ENCODE data around the gene LGI2.

LGI2 gene

DNA sequence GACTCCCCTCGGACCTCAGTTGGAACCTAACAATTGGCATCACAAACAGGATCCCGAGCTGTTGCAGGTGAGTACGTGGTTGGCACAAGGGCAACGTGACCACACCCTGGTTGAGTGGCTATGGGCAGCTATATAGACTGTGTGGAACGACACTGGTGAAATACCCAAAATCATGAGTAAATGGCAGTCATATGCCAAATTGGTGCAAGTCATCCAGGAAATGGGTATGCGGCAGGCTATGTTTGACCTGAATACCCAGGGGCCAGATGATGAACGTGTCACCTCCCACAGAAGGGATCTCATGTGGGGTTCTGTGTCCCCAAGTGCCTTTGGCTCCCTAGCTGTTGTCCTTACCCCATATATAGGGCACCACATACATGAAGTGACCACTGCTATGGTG is 64.7 kb downstream of the LGI2 start:
- no peak for FAIRE-seq
- DNase-seq (ENCODE audit: low spot score) = no peak

DNA sequence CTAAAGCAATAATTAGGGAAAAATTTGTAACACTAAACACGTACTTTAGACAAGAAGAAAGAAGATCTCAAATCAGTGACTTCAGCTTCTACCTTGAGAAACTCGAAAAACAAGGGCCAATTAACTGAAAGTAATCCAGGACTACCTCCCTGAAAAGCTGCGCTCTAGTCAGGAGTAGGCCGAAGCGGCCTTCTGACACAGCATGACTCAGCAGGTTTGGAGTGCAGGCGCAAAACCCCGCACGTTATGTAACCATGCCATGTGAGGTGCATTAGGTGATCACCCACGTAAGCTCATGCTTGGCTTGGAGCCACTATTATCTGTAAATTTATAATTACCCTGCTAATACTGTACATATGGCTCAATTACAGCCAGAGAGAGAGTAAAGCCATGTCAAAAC is 65.1 kb downstream of the LGI2 start:
- FAIRE-seq = no peak
- no peak for DNase-seq (ENCODE audit: low spot score)

DNA sequence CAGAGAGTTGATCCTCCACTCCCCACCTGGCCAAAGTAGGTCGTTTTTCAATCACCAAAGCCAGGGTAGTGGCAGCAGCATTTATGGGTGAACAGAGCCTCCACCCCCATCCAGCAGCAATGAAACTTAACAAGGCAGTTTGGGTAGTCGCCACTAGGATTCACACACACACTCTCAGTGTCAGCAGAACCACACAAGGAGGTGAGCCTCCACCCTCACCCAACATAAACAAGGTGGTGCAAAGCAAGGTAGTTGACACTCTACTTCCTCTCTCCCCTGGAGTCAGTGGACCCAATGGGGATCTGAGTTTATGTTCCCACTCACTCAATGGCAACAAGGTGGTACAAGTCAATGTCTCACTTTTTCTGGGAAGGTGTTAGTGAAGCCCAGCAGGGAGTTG is 67.5 kb downstream of the LGI2 start:
- DNase-seq (ENCODE audit: low spot score) (no peak), FAIRE-seq (no peak)

DNA sequence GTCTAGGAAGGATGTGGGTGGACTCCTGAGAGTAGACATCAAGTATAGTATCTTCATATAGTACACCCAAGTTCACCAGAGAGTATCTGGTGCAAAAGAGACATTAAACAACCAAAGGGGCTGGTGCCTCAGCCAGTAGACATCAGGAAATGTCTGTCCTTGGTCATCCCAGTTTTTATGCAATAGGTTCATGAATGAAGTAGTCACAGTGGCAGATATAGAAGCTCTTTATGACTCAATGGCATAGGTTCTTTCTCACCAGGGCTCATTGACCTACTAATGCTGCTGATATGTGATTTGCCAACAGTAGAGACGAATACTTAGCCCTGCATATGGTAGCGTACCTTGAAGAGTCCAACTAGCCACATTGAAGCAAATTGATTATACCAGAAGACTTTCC is 72.9 kb downstream of the LGI2 start:
- no peak for FAIRE-seq
- DNase-seq (ENCODE audit: low spot score) = no peak

DNA sequence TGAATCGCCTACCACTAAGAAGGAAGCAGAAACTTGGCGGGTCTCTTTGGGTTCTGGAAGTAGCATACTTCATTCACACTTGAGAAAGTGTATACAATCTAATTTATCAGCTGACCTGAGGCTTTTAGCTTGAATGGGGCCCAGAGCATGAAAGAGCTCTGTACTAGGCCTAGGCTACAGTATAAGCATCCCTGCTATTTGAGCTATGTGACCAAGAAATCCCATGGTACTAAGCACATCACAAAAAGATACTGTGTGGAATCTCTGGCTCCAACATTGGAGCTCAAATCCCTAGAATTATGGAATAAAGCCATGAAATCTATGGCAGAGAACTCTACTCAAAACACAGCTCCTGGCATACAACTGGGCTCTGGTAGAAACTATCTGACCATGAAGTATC is 74.0 kb downstream of the LGI2 start:
- DNase-seq (ENCODE audit: low spot score) = no peak
- FAIRE-seq = no peak

DNA sequence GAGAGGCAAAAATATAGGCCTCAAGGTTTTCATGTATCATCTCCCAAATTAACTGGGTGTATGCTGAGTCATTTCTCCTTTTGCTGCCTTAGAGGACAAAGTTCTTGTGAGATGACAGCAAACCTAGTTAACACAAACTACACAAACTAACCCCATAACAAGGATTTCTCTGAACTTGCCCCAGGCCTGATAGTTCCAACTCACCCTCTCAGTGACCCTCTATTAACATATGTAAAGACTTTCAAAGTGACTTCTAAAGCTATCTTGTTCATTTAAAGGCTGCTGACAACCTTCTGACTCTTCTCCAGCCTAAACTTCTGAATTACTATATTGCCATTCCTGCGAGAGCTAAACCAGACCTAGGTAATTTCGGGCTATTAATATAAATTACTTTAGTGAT is 74.7 kb downstream of the LGI2 start:
- FAIRE-seq = no peak

DNA sequence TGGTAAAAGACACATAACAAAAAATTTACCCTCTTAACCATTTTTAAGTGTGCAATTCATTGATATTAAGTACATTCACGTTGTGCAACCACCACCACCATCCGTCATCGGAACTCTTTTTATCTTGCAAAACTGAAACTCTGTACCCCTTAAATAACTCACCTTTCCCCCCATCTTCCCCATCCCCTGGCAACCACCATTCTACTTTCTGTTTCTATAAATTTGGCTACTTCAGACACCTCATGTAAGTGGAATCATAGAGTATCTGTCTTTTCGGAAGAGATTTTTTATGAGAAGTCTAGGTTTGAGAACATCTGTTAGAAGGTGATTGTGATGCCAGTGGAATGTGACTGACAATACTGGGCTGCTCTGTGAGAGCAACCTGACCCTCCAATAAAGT is 78.1 kb downstream of the LGI2 start:
- DNase-seq (ENCODE audit: low spot score) (no peak), FAIRE-seq (no peak)

More for the DNA sequence above, 74.7 kb downstream of the LGI2 start:
- DNase-seq (ENCODE audit: low spot score) = no peak

DNA sequence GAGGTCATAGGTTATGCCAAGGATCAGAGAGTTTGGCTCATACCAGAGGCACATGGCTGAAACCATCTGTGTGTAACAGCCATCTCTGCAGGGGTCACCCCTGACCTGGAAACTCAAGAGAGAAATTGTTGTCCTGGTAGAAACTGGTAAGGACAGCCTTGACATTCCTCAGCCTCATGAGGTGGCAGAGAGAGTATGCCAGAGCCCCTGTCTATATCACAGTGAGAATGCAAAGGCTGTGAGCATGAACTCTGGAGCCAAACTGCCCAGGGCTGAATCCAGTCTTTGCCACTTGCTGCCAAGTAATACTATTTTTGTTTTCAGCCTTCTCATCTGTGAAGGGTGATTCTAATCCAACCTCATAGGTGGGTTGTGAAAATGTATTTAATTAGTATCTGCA is 80.8 kb downstream of the LGI2 start:
- DNase-seq (ENCODE audit: low spot score) = no peak
- FAIRE-seq = no peak

Data from urothelium cell line (cell line).